HG03025 (cell line): ENCODE data around the gene FLT4.

ENCODE experiments used
- ATAC-seq: cut with Tn5 transposase; IDR thresholded peaks from one replicate; pipeline ENCODE4 v1.9.1; 2021; ENCODE audit warnings: mild to moderate bottlenecking, moderate library complexity; ENCODE audit not compliant: unreplicated experiment, low FRiP score

Gene FLT4

DNA sequence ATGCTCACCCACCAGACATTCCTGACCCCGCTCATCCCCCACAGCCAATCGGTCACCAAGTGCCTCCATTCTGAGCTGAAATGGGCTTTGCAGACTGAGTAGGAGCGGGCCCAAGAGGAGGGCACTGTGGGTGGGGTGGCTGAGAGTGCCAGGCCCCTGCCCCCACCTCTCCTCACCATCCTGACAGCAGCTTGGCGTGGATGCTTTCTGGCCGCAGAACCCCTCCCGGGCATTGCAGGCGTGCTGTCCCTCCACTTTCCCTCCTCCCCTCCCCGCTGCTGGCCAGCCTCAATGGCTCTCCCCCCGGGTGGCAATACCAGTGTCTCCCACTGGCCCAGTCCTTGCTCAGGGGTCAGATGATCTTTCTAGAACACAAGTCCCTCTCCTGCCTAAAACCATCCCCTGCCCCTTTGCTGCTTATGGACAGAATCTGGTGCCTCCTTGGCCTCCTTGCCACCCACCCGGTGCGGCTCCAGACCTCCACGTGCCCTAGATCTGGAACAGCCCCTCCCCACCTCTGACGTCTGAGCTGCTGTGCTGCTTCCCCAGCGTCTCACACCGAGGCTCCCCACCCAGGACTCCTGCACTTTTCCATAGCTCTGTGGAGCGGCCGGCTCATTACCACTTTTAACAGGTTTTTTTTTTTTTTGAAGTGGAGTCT lies 6.1 kb downstream of the FLT4 start:
- no peak for ATAC-seq

DNA sequence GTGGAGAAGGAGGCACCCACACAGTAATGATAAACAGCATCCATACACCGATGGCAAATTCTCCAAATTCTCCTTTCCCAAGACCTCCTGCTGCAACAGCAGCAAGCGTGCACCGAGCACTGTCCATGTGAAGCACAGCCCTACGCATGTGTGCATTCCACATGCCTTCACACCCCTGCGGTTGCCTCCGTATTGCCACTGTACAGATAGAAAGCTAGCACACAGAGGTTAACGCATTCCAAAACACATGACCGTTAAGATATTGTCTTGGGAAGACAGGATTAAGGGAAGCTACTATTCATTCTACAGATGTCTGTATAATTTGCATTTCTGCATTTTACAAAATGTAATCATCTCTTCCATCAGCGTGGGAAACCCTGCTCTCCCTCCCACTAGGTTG lies 6.6 kb downstream of the FLT4 start:
- no peak for ATAC-seq

DNA sequence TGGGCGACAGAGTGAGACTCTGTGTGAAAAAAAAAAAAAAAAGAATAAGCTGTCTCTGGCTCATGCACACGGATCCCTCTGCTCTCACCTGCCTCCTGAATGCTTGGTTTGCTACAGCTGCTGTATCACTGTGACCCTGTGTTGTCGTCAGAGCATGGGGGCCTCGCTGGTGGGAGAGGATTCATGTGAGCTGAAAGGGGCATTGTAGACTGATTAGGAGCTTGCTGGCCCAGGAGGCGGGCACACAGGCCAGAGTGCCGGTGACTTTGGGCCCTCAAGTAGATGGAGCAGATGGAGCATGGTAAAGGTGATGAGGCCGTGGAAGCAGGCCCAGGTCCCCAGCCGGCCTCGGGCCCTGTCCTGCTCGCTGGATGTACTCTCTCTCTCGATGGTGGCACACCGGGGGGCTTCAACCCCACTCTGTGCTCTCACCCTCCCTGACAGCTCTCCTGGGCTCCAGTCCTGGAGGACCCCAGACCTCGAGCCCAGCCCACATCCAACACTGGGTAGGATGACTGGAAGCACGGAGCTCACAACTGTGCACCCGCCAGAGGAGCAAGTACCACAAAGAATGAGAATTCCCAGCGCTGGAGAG lies 7.1 kb downstream of the FLT4 start:
- no peak for ATAC-seq

DNA sequence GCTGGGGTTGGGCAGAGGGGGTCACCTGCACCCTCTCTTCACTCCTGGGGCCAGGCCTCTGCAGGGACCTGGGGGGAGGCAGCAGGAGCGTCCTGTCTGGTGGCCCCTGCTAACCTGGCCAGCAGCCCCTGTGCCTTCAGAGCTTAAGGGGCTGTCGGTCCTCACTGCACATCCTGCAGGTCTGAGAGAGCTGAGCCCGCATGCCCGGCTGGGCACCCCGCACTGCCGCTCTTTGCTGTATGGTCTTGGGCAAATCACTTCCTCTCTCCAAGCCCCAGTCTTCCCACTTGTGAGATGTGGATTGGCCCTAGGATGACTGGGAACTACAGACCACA lies 7.9 kb downstream of the FLT4 start:
- no peak for ATAC-seq

DNA sequence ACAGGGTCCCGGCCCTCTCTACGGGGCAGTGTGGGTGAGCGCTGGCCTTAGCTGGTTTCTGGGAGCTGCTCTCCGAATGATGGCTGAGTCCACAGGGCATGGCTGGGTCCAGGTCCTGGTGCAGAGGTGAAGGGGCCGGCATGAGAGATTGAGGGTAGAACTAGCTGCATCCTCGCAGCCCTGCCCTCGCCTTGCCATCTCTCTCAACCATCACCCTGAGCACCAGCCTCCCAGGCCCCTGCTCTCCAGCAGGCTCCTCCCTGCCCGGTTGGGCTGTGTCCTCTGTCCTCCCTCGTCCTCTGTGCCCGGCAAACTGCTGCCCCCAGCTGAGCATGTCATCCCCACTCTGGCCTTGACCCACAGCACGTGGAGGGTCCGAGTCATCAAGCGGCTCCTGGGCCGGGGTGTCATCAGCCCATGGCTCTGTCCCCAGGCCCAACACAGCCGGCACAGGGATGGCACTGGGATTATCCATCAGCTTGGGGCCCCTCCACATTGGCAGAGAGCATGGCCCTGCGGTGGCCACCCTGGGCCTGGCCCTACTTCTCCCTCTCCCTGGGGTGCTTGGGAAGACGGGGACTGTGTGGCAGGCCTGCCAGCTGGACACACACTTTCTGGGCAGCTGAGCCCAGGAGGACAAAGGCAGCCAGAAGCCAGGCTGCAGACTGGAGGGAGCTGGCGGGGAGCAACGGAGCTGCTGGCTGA lies 8.4 kb downstream of the FLT4 start:
- no peak for ATAC-seq

DNA sequence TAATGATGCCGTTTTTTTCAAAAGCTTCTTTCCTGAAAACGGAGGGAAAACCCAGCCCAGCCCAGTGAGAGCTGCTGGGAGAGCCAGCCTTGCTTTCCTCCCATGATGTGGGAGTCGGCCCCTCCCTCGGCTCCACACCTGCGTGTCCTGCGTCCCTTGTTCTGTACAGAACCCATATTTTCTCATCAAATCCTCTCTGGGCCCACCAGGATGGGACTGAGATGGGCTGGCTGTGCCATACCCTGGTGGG lies 8.9 kb downstream of the FLT4 start:
- ATAC-seq = no peak

DNA sequence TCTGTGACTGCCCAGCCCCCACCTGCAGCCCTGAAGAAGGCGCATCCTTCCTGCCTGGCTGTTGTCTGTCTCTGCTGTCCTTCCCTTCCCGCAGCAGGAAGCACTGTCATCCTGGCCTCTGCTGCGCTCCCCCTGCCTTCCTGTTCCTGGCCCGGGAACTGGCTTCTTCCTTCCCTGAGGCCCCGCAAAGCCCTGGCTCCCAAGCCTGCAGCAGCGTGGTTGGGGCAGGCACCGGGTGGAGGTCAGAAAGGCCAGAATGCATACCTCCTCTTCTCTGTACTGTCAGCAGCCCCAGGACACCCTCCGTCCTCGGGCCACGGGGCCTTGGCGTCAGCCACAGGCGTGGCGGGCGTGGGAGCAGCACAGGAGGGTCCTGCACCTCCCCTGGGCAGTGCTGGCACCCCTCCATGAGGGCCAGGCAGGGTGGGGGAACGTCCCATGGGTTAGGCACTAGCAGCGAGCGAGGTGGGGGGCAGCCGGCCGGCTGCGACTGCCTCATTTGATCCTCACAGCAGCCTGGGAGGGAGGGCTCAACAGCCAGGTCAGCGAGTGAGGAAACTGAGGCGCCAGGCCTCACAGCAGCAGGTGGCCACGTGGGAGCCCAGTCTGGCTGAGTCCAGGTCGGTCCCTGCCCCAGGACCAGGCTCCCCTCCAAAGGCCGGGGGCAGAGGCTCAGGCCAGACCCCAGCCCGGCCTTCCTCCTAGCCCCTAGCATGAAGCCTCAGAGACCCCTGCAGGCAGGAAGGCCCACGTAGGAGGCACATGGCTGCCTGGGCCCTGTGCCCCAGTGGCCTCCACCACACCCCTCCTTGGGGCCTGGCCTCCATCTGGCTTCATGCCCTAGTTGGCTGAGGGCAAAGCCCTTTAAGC lies 9.4 kb downstream of the FLT4 start:
- ATAC-seq = no peak

DNA sequence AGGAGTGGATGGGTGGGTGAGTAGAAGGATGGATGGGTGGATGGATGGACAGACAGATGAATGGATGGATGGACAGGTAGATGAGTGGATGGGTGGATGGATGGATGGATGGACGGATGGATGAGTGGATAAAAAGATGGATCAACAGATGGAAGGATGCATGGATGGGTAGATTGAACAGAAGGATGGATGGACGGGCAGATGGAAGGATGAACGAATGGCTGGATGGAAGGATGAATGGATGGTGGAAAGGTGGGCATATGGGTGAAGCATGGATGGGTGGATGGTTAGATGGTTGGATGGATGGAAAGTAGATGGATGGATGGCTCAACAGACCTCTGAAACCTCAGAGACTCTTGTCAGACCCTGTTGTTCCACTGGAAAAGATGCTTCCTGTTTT lies 10.1 kb downstream of the FLT4 start:
- no peak for ATAC-seq

DNA sequence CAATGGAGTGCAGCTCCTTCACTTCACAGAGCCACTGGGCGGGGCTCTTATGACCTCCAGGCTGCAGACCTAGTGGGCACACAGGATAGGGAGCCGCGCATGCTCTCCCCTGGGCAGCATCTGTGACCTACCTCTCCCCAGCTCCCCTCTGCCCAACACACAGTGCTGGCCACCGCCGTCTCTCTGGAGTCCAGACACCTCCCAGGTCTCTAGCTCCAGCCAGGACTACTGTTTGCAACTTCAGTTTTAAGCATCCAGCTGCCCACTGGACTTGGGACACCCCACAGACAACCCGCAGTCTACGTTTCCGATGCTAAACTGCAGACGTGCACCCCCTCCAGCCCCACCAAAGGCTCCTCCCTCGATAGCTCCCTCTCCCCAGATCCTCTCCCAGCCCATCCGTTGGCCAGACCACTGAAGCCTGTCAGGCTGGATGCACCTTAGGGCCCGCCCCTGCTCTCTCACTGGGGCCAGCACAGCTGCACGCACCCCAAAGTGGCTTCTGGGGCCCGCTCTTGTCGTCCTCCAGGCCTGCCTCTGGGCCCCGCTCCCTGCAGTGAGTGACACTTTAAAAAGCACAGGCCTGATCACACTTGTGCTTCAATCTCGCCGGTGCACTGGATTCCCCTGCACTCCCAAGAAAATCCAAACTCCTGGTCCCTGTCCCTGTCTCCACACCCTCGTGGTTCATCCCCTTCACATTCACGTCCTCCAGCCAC lies 11.3 kb downstream of the FLT4 start:
- no peak for ATAC-seq

DNA sequence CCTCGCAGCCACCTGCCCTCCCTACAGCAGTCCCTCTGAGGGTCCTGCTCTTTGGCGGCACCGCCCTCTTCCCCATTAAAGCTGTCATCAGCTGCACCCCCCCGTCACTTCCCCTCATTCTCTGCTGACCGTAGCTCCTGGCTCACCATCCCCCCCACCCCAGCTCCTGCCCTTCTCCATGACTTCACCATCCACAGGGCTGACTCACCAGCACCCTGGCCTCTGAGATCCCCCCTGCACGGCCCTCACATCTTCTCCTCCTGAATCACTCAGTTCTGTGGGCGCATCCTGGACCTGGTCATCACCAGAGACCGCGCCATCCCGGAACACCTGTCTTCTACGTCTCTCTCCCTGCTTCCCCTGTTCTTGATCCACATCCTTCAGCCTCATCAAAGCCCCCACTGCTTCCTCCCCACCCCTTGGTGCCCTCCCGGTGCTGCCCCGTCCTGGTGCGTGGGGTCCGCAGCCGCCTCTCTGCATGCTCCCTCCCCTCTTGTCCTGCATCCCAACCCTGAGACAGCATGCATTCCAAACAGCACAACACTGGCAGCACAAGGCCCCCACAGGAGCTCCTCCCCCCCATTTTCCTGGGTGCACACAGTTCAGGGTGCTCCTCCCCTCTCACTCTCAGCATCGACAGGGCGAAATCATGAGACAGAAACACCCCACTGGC lies 12.9 kb downstream of the FLT4 start:
- no peak for ATAC-seq

DNA sequence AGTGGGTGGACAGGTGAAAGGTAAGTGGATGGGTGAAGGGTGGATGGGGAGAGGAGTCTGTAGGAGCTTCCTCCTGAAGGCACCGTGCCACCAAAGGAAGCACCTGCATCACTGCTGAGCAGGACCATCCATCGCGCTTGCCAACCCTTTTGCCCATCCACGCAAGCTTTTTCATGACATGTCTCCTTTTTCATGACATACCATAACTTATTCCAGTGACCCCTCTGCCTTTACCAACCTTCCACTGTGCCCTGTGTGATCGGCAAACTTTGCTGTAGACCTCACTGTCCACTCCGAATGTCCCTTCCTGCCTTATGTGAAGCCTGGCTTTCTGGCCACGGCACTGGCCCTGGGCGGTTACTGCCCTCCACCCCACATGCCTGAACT lies 13.4 kb downstream of the FLT4 start:
- ATAC-seq = no peak

DNA sequence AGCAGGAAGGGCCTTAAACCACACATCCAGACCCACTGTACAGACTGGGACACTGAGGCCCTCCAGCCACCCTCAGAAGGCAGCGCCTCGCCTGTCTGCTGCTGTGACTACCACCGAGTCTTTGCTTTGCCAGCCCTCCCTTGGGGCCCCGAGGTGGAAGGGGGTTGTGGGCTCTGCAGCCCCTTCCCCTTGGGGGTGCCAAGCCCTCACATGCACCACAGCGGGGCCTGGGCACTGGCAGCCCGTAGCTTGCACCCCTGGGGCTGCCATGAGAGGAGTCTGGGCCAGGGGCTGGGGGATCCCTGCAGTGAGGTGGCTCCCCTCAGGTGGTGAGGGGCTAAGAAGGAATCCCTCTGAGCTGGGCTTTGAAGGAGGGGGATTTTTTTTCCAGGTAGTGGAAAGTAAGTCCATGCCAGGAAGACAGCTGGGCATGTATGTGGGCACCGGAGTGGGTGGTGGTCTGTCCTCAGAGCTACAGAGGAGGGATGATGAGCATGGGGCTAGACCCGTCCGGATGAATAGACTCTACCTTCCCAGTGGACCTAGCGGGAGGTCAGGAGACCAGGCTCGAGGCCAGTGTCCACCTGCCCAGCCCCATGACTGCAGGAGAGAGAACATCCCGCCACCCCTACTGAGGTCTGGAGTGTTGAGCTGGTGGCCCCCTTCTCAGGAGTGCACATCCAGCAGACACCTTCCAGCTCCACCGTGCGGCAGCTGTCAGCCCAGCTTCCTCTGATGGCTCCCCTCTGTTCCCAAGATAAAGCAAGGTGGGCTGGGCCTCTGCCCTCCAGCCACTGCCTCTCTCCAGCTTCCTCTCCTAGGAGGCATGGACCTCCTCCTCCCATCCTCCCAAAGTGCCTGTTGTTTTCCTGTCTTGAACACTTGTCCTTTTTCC lies 15.9 kb downstream of the FLT4 start:
- no peak for ATAC-seq

DNA sequence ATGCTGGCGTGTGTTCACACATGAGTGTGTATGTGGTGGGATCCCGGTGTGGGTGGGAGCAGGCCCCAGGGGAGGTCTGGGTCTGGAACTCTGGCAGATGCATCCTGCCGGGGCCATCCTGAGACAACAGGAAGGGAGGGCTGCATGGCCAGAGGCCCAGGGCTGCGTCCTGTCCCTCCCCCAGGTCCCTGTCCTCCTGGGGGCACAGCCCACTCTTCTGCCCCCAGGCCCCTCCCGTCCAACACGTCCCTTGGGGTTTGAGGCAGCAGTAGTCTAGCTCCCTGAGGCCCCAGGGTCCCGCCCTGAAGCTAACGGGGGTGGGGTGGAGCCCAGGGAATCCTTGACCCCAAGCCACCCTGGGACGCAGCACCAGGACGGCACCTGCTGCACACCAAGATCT lies 16.6 kb downstream of the FLT4 start:
- no peak for ATAC-seq

DNA sequence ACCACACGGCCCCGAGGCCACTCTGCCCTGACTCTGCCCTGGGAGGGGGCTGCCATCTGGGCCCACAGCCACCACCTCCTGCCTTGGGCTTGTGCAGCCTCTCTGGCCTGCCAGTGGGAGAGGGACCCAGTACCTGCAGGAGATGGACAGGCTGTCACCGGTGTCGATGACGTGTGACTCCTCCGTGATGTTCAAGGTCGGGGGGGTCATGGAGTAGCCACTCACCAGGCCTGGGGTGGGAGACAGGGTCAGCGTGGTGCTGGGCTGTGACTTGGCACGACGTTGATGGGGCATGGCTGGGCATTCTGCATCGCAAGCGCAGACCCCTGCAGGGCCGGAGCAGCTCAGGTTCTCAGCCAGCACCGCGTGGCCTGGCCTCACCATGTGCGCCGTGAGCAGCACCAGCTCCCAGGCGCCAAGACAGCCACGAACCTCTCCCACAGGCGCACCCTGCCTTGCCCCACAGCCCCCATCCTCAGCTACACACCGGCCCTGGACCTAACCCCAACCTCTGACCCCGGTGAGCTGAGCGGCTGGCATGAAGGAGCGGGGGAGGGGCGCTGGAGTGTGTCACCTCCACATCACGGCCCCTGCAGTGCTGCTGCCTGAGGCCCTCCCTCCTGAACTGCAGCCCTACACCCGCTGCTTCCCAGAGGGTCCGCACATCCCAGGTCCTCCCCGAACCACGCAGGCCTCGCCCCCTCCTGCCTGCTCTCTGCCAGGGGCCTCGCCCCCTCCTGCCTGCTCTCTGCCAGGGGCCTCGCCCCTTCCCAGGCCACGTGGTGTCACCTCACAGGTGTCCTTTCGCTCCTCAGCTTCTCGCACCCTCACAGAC lies 17.6 kb downstream of the FLT4 start:
- ATAC-seq = no peak

DNA sequence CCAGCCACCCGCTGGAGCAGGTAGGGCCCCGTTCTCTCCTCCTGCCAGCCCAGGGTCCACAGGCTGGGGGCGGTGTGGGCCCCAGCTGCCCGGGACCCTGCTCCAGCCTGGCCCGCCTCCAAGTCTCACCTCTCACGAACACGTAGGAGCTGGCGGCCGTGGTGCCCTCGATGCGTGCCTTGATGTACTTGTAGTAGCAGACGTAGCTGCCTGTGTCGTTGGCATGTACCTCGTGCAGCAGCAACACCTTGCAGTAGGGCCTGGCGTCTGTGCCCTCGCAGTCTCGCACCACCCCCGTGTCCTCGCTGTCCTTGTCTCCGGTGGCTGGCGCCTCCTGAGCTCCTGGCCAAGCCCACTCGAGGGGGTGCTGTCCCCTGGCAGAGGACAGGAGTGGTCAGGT lies 19.0 kb downstream of the FLT4 start:
- ATAC-seq = no peak

DNA sequence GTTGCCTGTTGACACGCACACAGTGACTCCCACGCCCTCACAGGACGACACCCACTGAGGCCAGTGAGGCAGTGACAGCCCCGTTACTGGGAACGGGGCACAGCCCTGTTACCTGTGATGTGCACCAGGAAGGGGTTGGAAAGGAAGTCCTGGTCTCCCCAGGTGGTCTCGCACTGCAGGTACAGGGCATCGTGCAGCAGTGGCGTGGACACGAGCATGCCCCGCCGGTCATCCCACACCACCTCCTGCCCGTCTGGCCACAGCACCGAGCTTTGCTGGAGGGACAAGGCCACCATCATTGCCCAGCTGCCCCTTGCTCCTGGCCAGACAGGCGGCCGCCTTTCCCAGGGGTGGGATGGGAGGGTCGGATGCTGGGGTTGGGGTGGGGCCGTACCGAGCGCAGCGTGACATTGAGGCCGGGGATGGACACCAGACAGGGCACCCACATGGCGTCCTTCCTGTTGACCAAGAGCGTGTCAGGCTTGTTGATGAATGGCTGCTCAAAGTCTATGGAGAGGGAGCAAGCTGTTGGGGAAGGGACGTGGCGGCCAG lies 19.5 kb downstream of the FLT4 start:
- no peak for ATAC-seq

DNA sequence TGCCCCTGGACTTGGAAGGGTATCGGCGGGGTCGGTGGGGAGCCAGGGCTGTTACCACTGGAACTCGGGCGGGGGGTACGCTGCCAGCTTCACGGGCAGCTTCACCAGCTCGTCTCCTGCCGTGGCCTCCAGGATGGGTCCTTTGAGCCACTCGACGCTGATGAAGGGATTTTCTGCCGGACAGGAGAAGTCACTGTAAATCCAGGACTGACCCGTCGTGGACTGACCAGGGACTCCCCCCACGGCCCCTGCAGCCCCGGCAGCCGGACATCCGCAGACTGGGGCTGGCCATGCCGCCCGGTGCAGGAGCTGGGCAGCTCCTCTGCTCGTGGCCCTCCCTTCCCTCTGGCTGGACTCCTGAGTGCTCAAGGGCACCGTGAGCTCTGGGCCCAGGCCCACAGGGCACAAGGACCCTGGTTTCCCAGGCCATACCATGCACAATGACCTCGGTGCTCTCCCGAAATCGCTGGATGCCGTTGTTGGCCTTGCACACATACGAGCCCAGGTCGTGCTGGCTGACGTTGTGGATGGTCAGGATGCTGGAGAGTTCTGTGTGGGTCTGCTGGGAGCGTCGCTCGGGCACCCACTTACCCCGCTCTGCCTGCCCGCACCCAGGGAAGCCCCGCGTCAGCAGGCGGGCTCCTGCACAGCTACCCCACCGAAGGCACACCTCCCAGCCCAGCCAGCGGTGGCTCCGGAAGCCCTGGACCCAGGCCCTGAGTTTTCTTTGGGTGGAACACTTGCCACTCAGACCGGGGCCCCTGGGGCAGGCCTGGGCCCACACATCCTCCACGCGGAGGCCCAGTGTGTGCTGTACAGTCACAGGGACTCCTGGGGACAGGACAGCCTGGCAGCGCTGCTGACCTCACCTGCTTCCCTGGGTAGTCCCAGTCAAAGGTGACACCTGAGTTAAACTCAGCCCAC lies 20.3 kb downstream of the FLT4 start:
- ATAC-seq = no peak
